Adrenal gland (tissue), 12 donors: Measurements from ENCODE around the gene MORN1. TPM values are rescaled to one million over a fixed set of nuclear protein-coding genes. Genes with fewer than 3 reads are reported as not detected.

ENCODE experiments used
- DNase-seq, 7 donors: peaks; one replicate each; pipeline ENCODE4 v3.0.0-alpha.2; 2019 to 2020
- H3K27ac ChIP-seq, 5 donors: fragments of 200-600 bp; sonication (generic) in 4 of 5; 1 replicate in 3 of 5; 2 replicates in 2 of 5; pipeline versions ENCODE4 v1.5.1 to v1.8.0; 2016 to 2020; ENCODE audit warnings: mild to moderate bottlenecking in 1 of 5
- H3K27me3 ChIP-seq: fragments of 200-600 bp; 2 replicates; pipeline ENCODE4 v1.8.0; 2021
- H3K36me3 ChIP-seq, 2 donors: fragments of 200-600 bp; replicated peaks in 1 of 2; 1 replicate in 1 of 2; 2 replicates in 1 of 2; pipeline versions ENCODE4 v1.5.1 to v1.8.0; 2018 to 2022
- H3K4me1 ChIP-seq, 2 donors: fragments of 200-600 bp; replicated peaks in 1 of 2; 1 replicate in 1 of 2; 2 replicates in 1 of 2; pipeline versions ENCODE4 v1.5.1 to v1.8.0; 2018 to 2021
- H3K4me3 ChIP-seq, 4 donors: fragments of 200-600 bp; sonication (generic) in 3 of 4; one replicate each; pipeline ENCODE4 v1.5.1; 2016 to 2018
- H3K9me3 ChIP-seq, 3 donors: fragments of 200-600 bp; sonication (generic) in 1 of 3; replicated peaks in 1 of 3; 1 replicate in 2 of 3; 2 replicates in 1 of 3; pipeline versions ENCODE4 v1.5.1 to v1.8.0; 2016 to 2021
- CTCF ChIP-seq, 6 experiments: fragments of 450-650 bp in 4 of 6; fragments of 200-600 bp in 2 of 6; sonication (generic) in 1 of 6; IDR thresholded peaks; 1 replicate in 5 of 6; 2 replicates in 1 of 6; pipeline versions ENCODE4 v1.5.1 to v1.8.0; 2016 to 2021; ENCODE audit warnings: antibody characterized with exemption in 6 of 6, mild to moderate bottlenecking in 2 of 6, moderate library complexity in 1 of 6
- POLR2A ChIP-seq, 2 donors: fragments of 450-650 bp; IDR thresholded peaks; one replicate each; pipeline ENCODE4 v1.6.1; 2017; ENCODE audit warnings: antibody characterized with exemption in 2 of 2, mild to moderate bottlenecking in 2 of 2, moderate library complexity in 1 of 2
- WGBS, 4 donors: extraction: QIAGEN DNeasy Blood & Tissue Kit in 2 of 4; methylation state at CpG; one replicate each; pipeline versions ENCODE4 v1.1.5 to v1.1.7; 2013 to 2017; 5-methylcytosine and 5-hydroxymethylcytosine counted together
- intact Hi-C, 2 donors: fragments of 100-400 bp; cut with DNase I; formaldehyde crosslinking; loops; one replicate each; pipeline versions ENCODE4 v1.14.1 to v1.15.0; 2022 to 2023
- polyA plus RNA-seq, 3 donors: library from polyadenylated mRNA; stranded (reverse); fragments of 200-250 nt in 2 of 3; fragments of 350-450 nt in 1 of 3; fragmentation: Illumina TruSeq in 1 of 3; extraction: RNeasy Lipid Tissue Mini Kit (QIAGEN cat#74804) in 1 of 3; gene quantifications; one replicate each; pipeline ENCODE4 v1.2.3, GENCODE V29; 2013 to 2014
- total RNA-seq, 9 donors: library from RNA; depleted of rRNA in 4 of 9; stranded (reverse); fragments of >200 nt in 4 of 9; fragments of 120-200 nt in 1 of 9; fragmentation: NEBNext Ultra II Directional in 1 of 9; extraction: Animal tissue kit (Norgen Biotek cat#: 25700) in 1 of 9; gene quantifications; one replicate each; pipeline versions ENCODE4 v1.1.0 to v1.2.4, GENCODE V29; 2013 to 2023
- donor health status: healthy with polysubstance abuse.
- donor health status: Bipolar disorder and iron deficiency.
- donor health status: DM: yes; HTN: yes; CAD: no.
- donor health status: DM: no; HTN: no; CAD: no.
- donor health status: DM: no; HTN: no; CAD: no.
- donor health status: DM: yes; HTN: yes; CAD: no.

MORN1 gene
- total and polyA plus RNA-seq, 12 donors = 1.8 to 14.1 (median 8.7) TPM

- Histone ChIP-seq H3K27me3 (no peaks in the 10 kb centered on the region), H3K4me3 (peak overlapping the region in 2 of 4 donors; percentile 80 to 97), H3K27ac (peak overlapping the region in 3 of 5 donors; percentile 87 to 97 (median 91)), H3K4me1 (peaks cover 10 to 37% of the 10 kb centered on the region in 2 donors), H3K36me3 (peaks cover 0 to 39% of the 10 kb centered on the region in 2 donors), H3K9me3 (no peaks in the 10 kb centered on the region)
- peak in 1 of 7 donors; percentile 42 for DNase-seq
- WGBS, 4 donors = 30 to 40% (median 33%) methylated on average over 15 to 16 of the region's 16 CpGs
- intact Hi-C loops = no loop called here
- TF ChIP-seq POLR2A (IDR thresholded peaks at IDR 0.05) (no peak), CTCF (IDR thresholded peaks at IDR 0.05) (no peak)
Observed at GRCh38 chr1:2392686-2393085, 1.3 kb upstream of the MORN1 start.

- Histone ChIP-seq H3K27ac (peak overlapping the region; percentile 76 to 97 (median 87)), H3K4me1 (peaks cover 10 to 37% of the 10 kb centered on the region in 2 donors), H3K27me3 (no peaks in the 10 kb centered on the region), H3K4me3 (peak overlapping the region; percentile 42 to 97 (median 70)), H3K36me3 (peaks cover 0 to 36% of the 10 kb centered on the region in 2 donors), H3K9me3 (no peaks in the 10 kb centered on the region)
- peak in 1 of 7 donors; percentile 43 for DNase-seq
- WGBS, 4 donors = 0 to 1% (median 0%) methylated on average over 3 to 62 of the region's 62 CpGs
- intact Hi-C loops = no loop called here
- TF ChIP-seq CTCF (IDR thresholded peaks at IDR 0.05) = no peak
- TF ChIP-seq POLR2A (IDR thresholded peaks at IDR 0.05) = no peak
Observed at GRCh38 chr1:2391931-2392509, 666 bp upstream of the MORN1 start.

GRCh38 chr1:2389644-2390043, 1.7 kb downstream of the MORN1 start:
- Histone ChIP-seq H3K4me1 (peaks cover 10 to 33% of the 10 kb centered on the region in 2 donors), H3K4me3 (no peak overlapping the region), H3K27me3 (no peaks in the 10 kb centered on the region), H3K36me3 (peaks cover 0 to 17% of the 10 kb centered on the region in 2 donors), H3K9me3 (no peaks in the 10 kb centered on the region), H3K27ac (no peak overlapping the region)
- DNase-seq = no peak
- WGBS, 4 donors = 88 to 92% (median 89%) methylated on average over 4 to 7 of the region's 7 CpGs
- intact Hi-C loops = no loop called here
- TF ChIP-seq CTCF (IDR thresholded peaks at IDR 0.05) (no peak), POLR2A (IDR thresholded peaks at IDR 0.05) (no peak)

GRCh38 chr1:2388004-2388913, 3.1 kb downstream of the MORN1 start:
- DNase-seq = peak in 5 of 7 donors; percentile 5 to 52 (median 16)

More at GRCh38 chr1:2388004-2388913, 3.1 kb downstream of the MORN1 start:
- no peak overlapping the region for H3K4me3 ChIP-seq
- peaks cover 10 to 19% of the 10 kb centered on the region in 2 donors for H3K4me1 ChIP-seq
- no peak for TF ChIP-seq CTCF (IDR thresholded peaks at IDR 0.05)
- no peak for TF ChIP-seq POLR2A (IDR thresholded peaks at IDR 0.05)
- 94 to 96% (median 95%) methylated on average over 32 of the region's 32 CpGs for WGBS, 4 donors
- H3K36me3 ChIP-seq = peaks cover 0 to 9% of the 10 kb centered on the region in 2 donors
- no peaks in the 10 kb centered on the region for H3K9me3 ChIP-seq
- no peaks in the 10 kb centered on the region for H3K27me3 ChIP-seq
- intact Hi-C loops = no loop called here
- H3K27ac ChIP-seq = no peak overlapping the region
